ENCODE results near the gene SRSF10. TPM values are rescaled to one million over a fixed set of nuclear protein-coding genes. Genes with fewer than 3 reads are reported as not detected.
"Not testable (repeated sequence)": the region's sequence is repeated elsewhere in the genome, so short reads cannot be mapped to it uniquely, and the experiment has no call there.

Gene SRSF10
- total and polyA plus RNA-seq, 2 of the 8 experiments (the other 6 are each of a cell fraction or from before 2014, with no cell fraction given), result 155 to 194 TPM

DNA sequence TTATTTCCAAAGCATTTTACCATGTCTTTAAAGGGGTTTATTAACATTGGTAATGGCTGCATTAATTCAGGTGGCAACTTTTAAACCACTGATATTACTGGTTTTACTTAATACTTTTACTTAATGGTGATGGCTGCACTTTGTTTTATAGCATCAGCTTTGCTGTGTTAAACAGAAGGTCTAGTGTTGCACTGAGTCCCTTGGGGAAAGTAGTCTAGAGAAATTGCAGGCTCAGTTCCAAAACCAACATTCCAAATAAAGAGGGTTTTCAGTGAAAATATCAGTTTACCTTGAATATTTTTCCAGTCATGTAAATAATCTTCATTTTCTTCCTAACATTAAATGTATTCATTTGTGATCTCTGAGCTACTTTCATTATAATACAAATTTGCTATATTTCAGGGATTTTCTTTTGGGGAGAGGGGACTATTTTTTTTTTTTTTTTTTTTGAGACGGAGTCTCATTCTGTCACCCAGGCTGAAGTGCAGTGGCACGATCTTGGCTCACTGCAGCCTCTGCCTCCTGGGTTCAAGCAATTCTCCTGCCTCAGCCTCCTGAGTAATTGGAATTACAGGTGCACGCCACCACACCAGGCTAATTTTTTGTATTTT is 28.6 kb upstream of the SRSF10 start:
- not testable (repeated sequence) for H3K4me2 ChIP-seq (ENCODE audit: insufficient read depth in 1 of 2, low read depth in 2 of 2, low read length in 2 of 2); H3K9ac ChIP-seq (replicated peaks in 1 of 4; ENCODE audit: extremely low read depth in 1 of 4, low read depth in 3 of 4, low read length in 3 of 4); H3K4me3 ChIP-seq (ENCODE audit: extremely low read depth in 1 of 4, insufficient read depth in 2 of 4, low read depth in 3 of 4, low read length in 4 of 4); H3K79me2 ChIP-seq (ENCODE audit: control insufficient read depth in 1 of 2, insufficient read depth in 2 of 2, low read length in 2 of 2); H3K23ac ChIP-seq (ENCODE audit: insufficient read length); H3K18ac ChIP-seq (ENCODE audit: extremely low read depth, low read length); DNase-seq (ENCODE audit: low read depth in 1 of 2, low spot score in 2 of 2); H2AFZ ChIP-seq (ENCODE audit: low read length); H3K56ac ChIP-seq (replicated peaks; ENCODE audit: insufficient read length, low read depth, low read length); H4K5ac ChIP-seq (ENCODE audit: insufficient read length, low read depth, low read length); H2BK120ac ChIP-seq (replicated peaks; ENCODE audit: low read depth, low read length); H3K14ac ChIP-seq (ENCODE audit: insufficient read length); H2BK5ac ChIP-seq (ENCODE audit: low read depth, low read length); H4K8ac ChIP-seq (ENCODE audit: extremely low read depth, insufficient read depth, low read length); H3K36me3 ChIP-seq (ENCODE audit: control insufficient read depth in 2 of 4, insufficient read depth in 4 of 4, low read length in 3 of 4); H3K27ac ChIP-seq (ENCODE audit: low read depth, low read length); H4K91ac ChIP-seq (replicated peaks; ENCODE audit: insufficient read length, low read length); H3K79me1 ChIP-seq (ENCODE audit: low read depth, low read length); H4K20me1 ChIP-seq (replicated peaks in 1 of 2; ENCODE audit: control insufficient read depth in 1 of 2, insufficient read depth in 2 of 2, low read length in 2 of 2); H3K4me1 ChIP-seq (replicated peaks in 1 of 4; ENCODE audit: control insufficient read depth in 3 of 4, insufficient read depth in 4 of 4, low read length in 3 of 4); FAIRE-seq; H2BK20ac ChIP-seq (ENCODE audit: low read length); H3K27me3 ChIP-seq (replicated peaks in 1 of 4; ENCODE audit: control insufficient read depth in 3 of 4, extremely low read depth in 1 of 4, insufficient read depth in 3 of 4, low read length in 3 of 4); H2BK12ac ChIP-seq (ENCODE audit: low read depth, low read length); H3K4ac ChIP-seq (replicated peaks; ENCODE audit: insufficient read length, low read depth, low read length); H3K23me2 ChIP-seq (ENCODE audit: low read depth, low read length); H2BK15ac ChIP-seq (ENCODE audit: low read length); H3K9me3 ChIP-seq (ENCODE audit: insufficient read depth in 2 of 2, low read depth in 1 of 2, low read length in 1 of 2); H2AK5ac ChIP-seq (ENCODE audit: low read depth, low read length)
- ChIA-PET CTCF (ENCODE audit: partially characterized antibody) (interaction anchor here (0.8 to 5.4 kb wide), 3 partner anchors 19 to 198 kb away, joined by 3 to 24 read pairs (median 3); no protein-coding TSS in a partner anchor), POLR2A (ENCODE audit: partially characterized antibody) (interaction anchor here (1.5 to 1.8 kb wide), 2 partner anchors 28 to 30 kb away, joined by 4 read pairs; partner anchors contain the start of gene SRSF10)
- 77% methylated on average over 1 of the region's 3 CpGs; no CpG with 5 or more reads in 1 of the 2 experiments for WGBS, 2 experiments (ENCODE audit: extremely low coverage in 1 of 2, insufficient coverage in 1 of 2, insufficient read length in 1 of 2, insufficient replicate concordance in 2 of 2, low coverage in 1 of 2, low lambda C conversion rate in 2 of 2, missing lambda C conversion rate in 1 of 2)

All from H1 (cell line).